Fibroblast of upper back skin (primary cell): ENCODE results near the gene CGB1.
A peak's percentile ranks its signal among the peaks of the same experiment; 100 is the strongest.
"Not testable (repeated sequence)": the region's sequence is repeated elsewhere in the genome, so short reads cannot be mapped to it uniquely, and the experiment has no call there.

Experiments used
- DNase-seq: peaks from one replicate; pipeline ENCODE4 v3.0.0-alpha.2; 2013

The CGB1 gene

DNA sequence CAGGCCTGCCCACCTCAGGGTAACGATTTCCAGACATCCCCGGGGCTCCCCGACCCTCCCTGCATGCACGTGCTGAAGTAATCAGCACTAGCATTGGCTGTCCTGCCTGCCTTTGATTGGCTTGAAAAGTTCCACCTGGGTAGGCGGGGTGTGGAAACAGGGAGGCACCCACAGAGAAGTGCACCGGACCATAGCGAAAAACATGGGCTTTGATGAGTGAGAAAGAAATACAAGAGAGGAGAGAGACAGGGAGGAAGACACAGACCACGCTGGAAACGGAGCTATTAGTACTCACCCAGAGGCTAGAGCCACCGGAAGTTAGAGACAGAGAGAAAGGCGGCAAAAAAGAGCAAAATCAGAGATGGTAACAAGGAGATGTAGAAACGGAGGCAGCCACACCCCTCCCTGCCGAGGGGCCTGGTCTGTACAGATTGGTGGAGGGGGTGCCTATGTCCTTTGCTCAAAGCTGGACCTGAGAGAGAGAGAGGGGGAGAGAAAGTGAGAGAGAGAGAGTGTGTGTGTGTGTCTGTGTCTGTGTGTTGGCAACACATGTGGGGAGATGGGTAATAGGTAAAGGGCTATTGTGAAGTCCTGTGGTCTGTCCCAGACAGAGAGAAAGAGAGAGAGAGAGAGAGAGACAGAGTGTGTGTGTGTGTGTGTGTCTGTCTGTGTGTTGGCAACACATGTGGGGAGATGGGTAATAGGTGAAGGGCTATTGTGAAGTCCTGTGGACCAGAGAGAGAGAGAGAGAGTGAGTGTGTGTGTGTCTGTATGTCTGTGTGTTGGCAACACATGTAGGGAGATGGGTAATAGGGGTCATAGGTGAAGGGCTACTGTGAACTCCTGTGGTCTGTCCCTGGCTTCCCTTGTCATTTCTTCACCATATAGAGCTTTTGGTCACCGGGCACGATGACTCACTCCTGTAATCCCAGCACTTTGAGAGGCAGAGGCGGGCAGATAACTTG is 15.5 kb downstream of the CGB1 start:
- peak; percentile 25 for DNase-seq

DNA sequence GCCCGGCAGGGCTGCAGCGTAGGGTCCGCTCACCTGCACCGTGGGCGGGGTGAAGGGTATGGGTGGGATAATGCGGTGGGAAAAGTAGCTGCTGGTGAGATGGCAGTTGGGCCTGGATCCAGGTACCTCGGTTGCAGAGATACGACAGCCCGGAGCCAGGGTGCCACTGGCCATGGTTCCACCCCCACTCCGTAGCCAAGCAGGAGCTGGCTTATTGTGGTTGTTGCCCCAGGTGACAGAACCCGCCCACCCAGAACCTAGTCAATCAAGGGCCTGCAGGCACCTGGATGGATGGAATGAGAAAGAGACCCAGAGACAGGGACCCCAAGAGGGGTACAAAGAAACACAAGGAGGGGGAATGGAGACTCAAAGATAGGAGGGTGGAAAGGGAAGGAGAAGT is 16.4 kb downstream of the CGB1 start:
- DNase-seq, result no peak

DNA sequence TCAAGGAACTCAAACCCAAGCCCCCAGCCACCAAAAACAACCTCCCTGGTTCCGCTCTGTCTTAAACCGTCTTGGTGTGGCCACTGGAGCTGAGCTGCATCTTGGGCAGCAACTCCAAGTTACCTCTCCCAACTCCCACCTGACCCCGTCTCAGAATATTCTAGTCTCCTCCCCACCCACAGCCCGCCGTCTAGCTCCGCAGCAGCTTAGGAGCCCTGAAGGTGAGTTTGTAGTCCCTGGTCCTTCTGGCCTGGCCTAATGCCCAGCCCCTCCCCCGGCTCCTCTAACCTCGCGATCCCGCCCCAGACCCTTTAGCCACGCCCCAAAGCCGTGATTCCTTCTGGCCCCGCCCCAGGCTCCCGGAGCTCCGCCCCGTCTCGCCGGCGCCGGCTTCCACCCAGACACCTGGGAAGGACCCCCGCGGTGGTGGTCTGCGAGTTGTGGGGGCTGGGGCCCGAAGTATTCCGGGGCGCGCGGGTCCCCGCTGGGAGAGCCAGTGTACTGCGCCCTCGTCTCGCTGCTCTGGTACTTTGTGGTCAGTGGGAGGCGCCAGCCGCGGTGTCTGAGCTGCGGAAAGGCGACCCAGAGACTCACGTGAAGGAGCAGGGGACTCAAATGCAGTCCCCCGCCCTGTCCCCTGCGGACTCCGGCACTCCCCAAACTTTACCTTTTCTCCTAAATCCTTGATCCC is 17.3 kb downstream of the CGB1 start:
- DNase-seq, result peak; percentile 36

- DNase-seq, result not testable (repeated sequence)
Measured at GRCh38 chr19:49018388-49019241, 18.1 kb downstream of the CGB1 start.

GRCh38 chr19:49017666-49018351 is 18.9 kb downstream of the CGB1 start:
- peak; percentile 52 for DNase-seq

GRCh38 chr19:49017041-49017665 is 19.5 kb downstream of the CGB1 start, which contains the start of gene LHB:
Gene LHB (minus strand): TSS chr19:49017091. CDS start chr19:49017081, 10 bp downstream.
- no peak for DNase-seq

GRCh38 chr19:49016067-49016839 is 20.4 kb downstream of the CGB1 start:
- no peak for DNase-seq

DNA sequence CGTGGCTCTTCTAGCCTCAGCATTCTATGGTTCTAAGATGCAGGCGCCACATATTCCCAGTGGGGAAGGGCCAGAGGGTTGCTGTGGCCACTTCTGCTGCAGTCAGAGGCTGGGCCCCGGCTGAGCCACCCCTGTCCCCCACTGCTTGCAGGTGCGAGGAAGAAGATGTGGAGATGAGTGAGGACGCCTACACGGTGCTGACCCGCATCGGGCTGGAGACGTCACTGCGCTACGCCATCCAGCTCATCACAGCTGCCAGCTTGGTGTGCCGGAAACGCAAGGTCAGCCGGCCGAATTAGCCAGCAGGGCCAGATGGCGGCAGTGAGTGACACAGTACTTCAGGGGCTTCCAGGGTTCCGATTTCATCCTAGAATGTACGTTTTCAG is 21.8 kb downstream of the CGB1 start:
- DNase-seq, result no peak

DNA sequence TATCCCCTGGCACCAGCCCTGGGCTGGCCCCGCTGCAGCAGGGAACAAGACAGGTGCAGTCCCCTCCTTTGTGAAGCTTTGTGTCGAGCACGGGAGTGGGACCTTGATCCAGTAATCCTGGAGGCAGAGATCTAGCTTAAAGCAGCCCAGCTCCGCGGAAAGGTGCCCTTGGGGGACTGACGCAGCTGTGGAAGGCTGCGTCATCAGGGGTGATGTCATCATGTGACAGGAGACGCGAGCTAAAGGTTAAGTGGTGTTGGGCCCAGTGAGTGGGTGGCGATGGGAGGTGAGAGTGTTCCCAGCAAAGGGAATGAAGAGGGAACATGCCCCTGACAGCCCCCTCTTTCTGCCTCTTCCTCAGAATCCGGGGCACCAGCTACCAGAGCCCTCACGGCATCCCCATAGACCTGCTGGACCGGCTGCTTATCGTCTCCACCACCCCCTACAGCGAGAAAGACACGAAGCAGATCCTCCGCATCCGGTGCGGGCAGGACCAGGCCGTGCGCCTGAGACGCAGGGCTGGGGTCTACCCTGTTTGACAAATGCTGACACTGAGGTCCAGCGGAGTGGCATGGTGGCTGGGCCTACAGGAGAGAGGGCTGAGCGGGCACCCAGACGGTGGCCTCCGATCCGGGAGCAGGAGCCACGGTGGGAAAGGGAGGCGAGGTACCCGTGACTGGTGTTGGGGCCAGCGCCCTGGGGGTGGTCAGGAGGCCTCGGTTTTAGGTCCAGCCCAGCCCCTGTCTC is 22.4 kb downstream of the CGB1 start:
- DNase-seq, result no peak

DNA sequence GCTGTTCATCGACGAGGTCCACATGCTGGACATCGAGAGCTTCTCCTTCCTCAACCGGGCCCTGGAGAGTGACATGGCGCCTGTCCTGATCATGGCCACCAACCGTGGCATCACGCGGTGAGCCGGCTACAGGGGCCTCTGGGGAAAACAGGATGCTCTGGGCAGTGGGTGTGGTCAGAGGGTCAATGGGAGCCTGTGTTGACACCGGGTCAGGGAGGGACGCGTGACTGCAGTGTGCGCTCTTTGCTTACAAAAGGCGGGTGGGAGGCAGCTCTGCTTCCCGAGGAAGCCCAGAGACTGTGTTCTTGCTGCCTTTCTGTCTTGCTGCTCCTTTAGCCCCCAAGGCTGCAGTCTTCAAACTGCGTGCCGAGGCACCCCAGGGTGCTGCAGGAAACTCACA is 25.5 kb downstream of the CGB1 start:
- no peak for DNase-seq

DNA sequence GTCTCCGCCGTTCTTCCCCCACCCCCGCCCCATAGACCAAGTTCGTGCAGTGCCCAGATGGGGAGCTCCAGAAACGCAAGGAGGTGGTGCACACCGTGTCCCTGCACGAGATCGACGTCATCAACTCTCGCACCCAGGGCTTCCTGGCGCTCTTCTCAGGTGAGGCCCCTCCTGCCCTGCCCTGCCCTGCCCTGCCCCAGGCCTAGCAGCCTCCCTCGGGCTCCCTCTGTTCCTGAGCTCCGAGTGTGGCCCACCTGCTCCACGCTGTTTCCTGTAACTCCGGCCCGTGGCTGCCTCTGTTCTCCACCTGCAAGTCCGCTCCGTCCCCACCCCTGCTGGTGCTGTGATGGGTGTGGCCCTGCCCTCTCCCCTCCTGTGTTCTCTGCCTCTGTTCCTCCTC is 26.2 kb downstream of the CGB1 start:
- DNase-seq, result no peak

GRCh38 chr19:49009828-49010227 is 26.9 kb downstream of the CGB1 start:
- DNase-seq, result no peak

GRCh38 chr19:49006905-49007304 is 29.8 kb downstream of the CGB1 start:
- no peak for DNase-seq

- DNase-seq, result no peak
Measured at GRCh38 chr19:49004964-49005614, 31.6 kb downstream of the CGB1 start.

- DNase-seq, result no peak
Measured at GRCh38 chr19:49004133-49004532, 32.6 kb downstream of the CGB1 start.

DNA sequence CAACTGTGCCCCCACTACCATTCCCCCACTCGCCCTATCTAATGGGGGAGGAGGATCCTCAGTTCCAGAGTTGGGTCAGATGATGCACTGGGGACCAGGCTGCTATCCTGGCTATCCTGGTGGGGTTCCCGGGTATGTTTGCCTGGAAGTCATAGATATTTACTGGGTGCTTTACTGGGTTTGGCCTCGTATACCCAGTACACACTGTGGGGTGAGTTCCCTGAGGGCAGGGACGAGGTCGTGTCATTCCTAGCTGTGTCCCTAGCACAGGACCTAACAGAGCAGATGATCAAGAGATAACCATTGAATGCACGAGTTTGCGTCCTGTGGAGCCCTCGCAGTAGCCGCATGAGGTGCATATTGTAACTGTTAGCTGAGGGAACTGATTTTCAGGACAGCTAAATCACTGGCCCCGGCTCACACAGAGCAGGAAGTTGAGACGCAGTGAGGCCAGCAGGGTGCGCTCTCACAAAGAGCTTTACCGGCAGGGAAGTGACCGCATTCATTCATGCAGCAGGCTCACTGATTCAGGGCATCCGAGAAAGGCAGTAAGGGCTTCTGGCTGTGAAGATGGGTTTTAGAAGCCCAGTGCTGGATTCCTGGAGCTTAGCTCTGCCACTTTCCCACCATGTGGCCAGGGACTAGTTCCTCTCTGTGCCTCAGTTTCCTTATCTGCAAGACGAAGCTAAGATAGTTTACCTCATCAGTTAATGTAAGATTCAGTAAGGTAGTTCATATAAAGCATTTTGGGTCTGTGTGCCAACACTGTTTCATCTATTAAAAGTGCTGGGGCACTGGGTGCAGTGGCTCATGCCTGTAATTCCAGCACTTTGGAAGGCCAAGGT is 37.0 kb downstream of the CGB1 start:
- peak; percentile 67 for DNase-seq

DNA sequence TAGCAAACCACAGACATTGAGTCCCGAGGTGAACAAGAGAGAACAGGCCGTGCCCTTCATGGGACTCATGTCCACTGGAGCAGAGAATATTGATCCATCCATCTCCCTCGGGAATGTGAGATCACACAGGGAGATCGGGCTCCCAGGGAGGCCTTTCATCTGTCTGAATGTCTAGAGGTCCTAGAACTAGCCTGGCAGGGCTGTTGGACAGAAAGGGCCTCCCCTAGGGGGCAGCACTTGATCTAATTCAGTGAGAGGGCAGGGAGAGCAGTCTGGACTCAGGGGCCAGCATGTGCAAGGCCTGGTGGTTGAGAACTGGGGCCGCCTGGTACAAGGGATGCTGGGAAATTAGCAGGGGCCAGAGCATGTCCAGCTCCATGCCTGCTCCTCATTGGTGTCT is 38.7 kb downstream of the CGB1 start:
- DNase-seq, result peak; percentile 48

- DNase-seq, result no peak
Measured at GRCh38 chr19:48994035-48994386, 42.7 kb downstream of the CGB1 start.
